SIG-M5 (cell line): ENCODE results near the gene AK9.

Experiments used
- DNase-seq: peaks from one replicate; lab custom pipeline; 2025; lab: John Stamatoyannopoulos, UW

AK9 gene

GRCh38 chr6:109456710-109457561, 234.1 kb downstream of the AK9 start:
- no peak for DNase-seq

GRCh38 chr6:109456111-109456583, 234.9 kb downstream of the AK9 start:
- no peak for DNase-seq

- DNase-seq = peak; percentile 12
Measured at GRCh38 chr6:109455437-109456110, 235.4 kb downstream of the AK9 start, which contains the start of gene MICAL1. TSS of gene MICAL1 (minus strand) at chr6:109455772. CDS start at chr6:109454196, 1,576 bp downstream.

- peak; percentile 41 for DNase-seq
Measured at GRCh38 chr6:109454496-109455436, 236.2 kb downstream of the AK9 start.

- DNase-seq = no peak
Measured at GRCh38 chr6:109453594-109454495, 237.2 kb downstream of the AK9 start.

GRCh38 chr6:109453156-109453555, 237.8 kb downstream of the AK9 start:
- no peak for DNase-seq

GRCh38 chr6:109452181-109452580, 238.8 kb downstream of the AK9 start:
- DNase-seq = no peak

- DNase-seq = no peak
Measured at GRCh38 chr6:109451376-109451775, 239.6 kb downstream of the AK9 start.

- DNase-seq = no peak
Measured at GRCh38 chr6:109450801-109451200, 240.2 kb downstream of the AK9 start.

GRCh38 chr6:109449795-109450673, 241.0 kb downstream of the AK9 start:
- DNase-seq = no peak

- no peak for DNase-seq
Measured at GRCh38 chr6:109449064-109449794, 241.8 kb downstream of the AK9 start.

GRCh38 chr6:109448615-109449014, 242.4 kb downstream of the AK9 start:
- no peak for DNase-seq

GRCh38 chr6:109447878-109448555, 243.0 kb downstream of the AK9 start:
- no peak for DNase-seq

- DNase-seq = no peak
Measured at GRCh38 chr6:109447087-109447486, 243.9 kb downstream of the AK9 start.

GRCh38 chr6:109446541-109446940, 244.5 kb downstream of the AK9 start:
- DNase-seq = no peak

- no peak for DNase-seq
Measured at GRCh38 chr6:109446072-109446471, 244.9 kb downstream of the AK9 start.

GRCh38 chr6:109445382-109445781, 245.6 kb downstream of the AK9 start:
- DNase-seq = no peak

GRCh38 chr6:109443425-109443950, 247.5 kb downstream of the AK9 start:
- DNase-seq = no peak
